Embryonic facial prominence (tissue), 1 donor: Measurements from ENCODE around the gene GYS2.
"Not testable (repeated sequence)": the region's sequence is repeated elsewhere in the genome, so short reads cannot be mapped to it uniquely, and the experiment has no call there.

ENCODE experiments used
- DNase-seq: peaks from one replicate; pipeline ENCODE4 v3.0.0-alpha.2; 2016; ENCODE audit errors: extremely low spot score

Gene GYS2

GRCh38 chr12:21604245-21605101 is at the start of gene GYS2:
Gene GYS2, minus strand, starts transcription at chr12:21604847. Its CDS starts 255 bp downstream, at chr12:21604592.
- DNase-seq = no peak

- no peak for DNase-seq
Measured at GRCh38 chr12:21651821-21652220, 47.2 kb upstream of the GYS2 start.

- no peak for DNase-seq
Measured at GRCh38 chr12:21650997-21651396, 46.4 kb upstream of the GYS2 start.

GRCh38 chr12:21649034-21649433 is 44.4 kb upstream of the GYS2 start:
- no peak for DNase-seq

GRCh38 chr12:21648378-21648777 is 43.7 kb upstream of the GYS2 start:
- DNase-seq = no peak

GRCh38 chr12:21647179-21647578 is 42.5 kb upstream of the GYS2 start:
- no peak for DNase-seq

- DNase-seq = not testable (repeated sequence)
Measured at GRCh38 chr12:21645041-21645500, 40.4 kb upstream of the GYS2 start.

- no peak for DNase-seq
Measured at GRCh38 chr12:21644516-21644915, 39.9 kb upstream of the GYS2 start.

- no peak for DNase-seq
Measured at GRCh38 chr12:21643758-21644157, 39.1 kb upstream of the GYS2 start.

- no peak for DNase-seq
Measured at GRCh38 chr12:21642707-21643389, 38.2 kb upstream of the GYS2 start.

GRCh38 chr12:21638054-21638891 is 33.6 kb upstream of the GYS2 start:
- DNase-seq = no peak

- DNase-seq = no peak
Measured at GRCh38 chr12:21634245-21634644, 29.6 kb upstream of the GYS2 start.

- DNase-seq = no peak
Measured at GRCh38 chr12:21631367-21631766, 26.7 kb upstream of the GYS2 start.

- DNase-seq = no peak
Measured at GRCh38 chr12:21627924-21628323, 23.3 kb upstream of the GYS2 start.

- no peak for DNase-seq
Measured at GRCh38 chr12:21618566-21618965, 13.9 kb upstream of the GYS2 start.

GRCh38 chr12:21617030-21617429 is 12.4 kb upstream of the GYS2 start:
- no peak for DNase-seq

- DNase-seq = no peak
Measured at GRCh38 chr12:21615431-21615830, 10.8 kb upstream of the GYS2 start.

GRCh38 chr12:21614506-21614905 is 9.9 kb upstream of the GYS2 start:
- DNase-seq = no peak

GRCh38 chr12:21613931-21614330 is 9.3 kb upstream of the GYS2 start:
- DNase-seq = no peak

GRCh38 chr12:21608196-21608595 is 3.5 kb upstream of the GYS2 start:
- no peak for DNase-seq

GRCh38 chr12:21607701-21608100 is 3.1 kb upstream of the GYS2 start:
- no peak for DNase-seq

- DNase-seq = no peak
Measured at GRCh38 chr12:21606175-21606574, 1.5 kb upstream of the GYS2 start.
